Activated naive CD4-positive, alpha-beta T cell treated with anti-CD3 and anti-CD28 coated beads, Interleukin-2, amount 50 U/mL, for 72 hours (primary cell): ENCODE measurements around the gene COL5A1. TPM values are rescaled to one million over a fixed set of nuclear protein-coding genes. Genes with fewer than 3 reads are reported as not detected.
A peak's percentile ranks its signal among the peaks of the same experiment; 100 is the strongest.
"Not testable (repeated sequence)": the region's sequence is repeated elsewhere in the genome, so short reads cannot be mapped to it uniquely, and the experiment has no call there.

Experiments used
- ATAC-seq, 2 donors: fragments of 150-1000 bp; cut with Tn5 transposase; 2 replicates each; pipeline ENCODE4 v1.10.0; 2021; ENCODE audit warnings: mild to moderate bottlenecking in 2 of 2, moderate library complexity in 2 of 2
- DNase-seq, 2 donors: peaks; one replicate each; pipeline ENCODE4 v3.0.0; 2021 to 2022; ENCODE audit warnings: low spot score in 2 of 2
- H3K27ac Mint-ChIP-seq, 2 donors: one replicate each; pipeline ENCODE4 v1.8.0; 2022; ENCODE audit warnings: mild to moderate bottlenecking in 2 of 2, mixed read lengths in 2 of 2
- H3K36me3 Mint-ChIP-seq, 2 donors: one replicate each; pipeline ENCODE4 v1.8.0; 2022; ENCODE audit warnings: mixed read lengths in 2 of 2
- H3K9me3 Mint-ChIP-seq, 2 donors: one replicate each; pipeline ENCODE4 v1.8.0; 2022; ENCODE audit warnings: mixed read lengths in 2 of 2
- total RNA-seq, 2 donors: library from RNA; stranded (reverse); gene quantifications; one replicate each; pipeline ENCODE4 v1.2.3, GENCODE V29; 2022

The COL5A1 gene
- total RNA-seq, 2 donors from 2014 or later: 0.04 to 0.18 TPM

- Mint-ChIP-seq H3K9me3 (no peaks in the 10 kb centered on the region), H3K27ac (no peak overlapping the region), H3K36me3 (no peaks in the 10 kb centered on the region)
- ATAC-seq (peak; percentile 66 to 79), DNase-seq (peak in 1 of 2 donors; percentile 66)
Measured at GRCh38 chr9:134698587-134699342, 57.2 kb downstream of the COL5A1 start.

GRCh38 chr9:134699343-134699740, 57.7 kb downstream of the COL5A1 start:
- ATAC-seq: no peak
- H3K36me3 Mint-ChIP-seq: no peaks in the 10 kb centered on the region
- H3K9me3 Mint-ChIP-seq: no peaks in the 10 kb centered on the region
- no peak for DNase-seq
- no peak overlapping the region for H3K27ac Mint-ChIP-seq

DNA sequence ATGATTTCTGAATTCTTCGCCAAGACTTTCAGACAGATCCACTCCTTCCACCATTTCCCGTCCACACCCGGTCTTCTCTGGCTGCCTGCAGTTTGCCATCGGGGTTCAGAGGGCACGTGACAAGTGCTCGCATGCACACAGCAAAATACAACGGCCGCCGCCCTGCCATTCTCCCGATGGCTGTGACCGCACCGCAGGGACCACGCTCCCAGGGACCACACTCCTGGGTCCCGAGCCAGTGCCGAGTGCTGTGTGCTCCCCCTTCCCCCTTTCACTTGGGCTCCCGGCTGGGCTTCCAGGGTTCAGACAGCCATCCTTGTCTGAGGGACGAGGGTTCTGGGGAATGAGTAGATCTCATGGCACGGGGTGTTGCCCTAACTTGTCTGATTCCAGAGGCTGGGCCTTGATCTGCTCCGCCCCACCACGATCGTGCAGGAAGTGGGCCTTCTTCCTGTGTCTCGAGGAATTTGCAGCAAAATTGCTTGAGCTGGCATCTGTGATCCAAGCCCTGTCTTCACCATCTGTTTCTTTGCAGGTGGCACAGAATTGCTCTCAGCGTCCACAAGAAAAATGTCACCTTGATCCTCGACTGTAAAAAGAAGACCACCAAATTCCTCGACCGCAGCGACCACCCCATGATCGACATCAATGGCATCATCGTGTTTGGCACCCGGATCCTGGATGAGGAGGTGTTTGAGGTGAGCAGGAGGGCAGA, 59.2 kb downstream of the COL5A1 start:
- ATAC-seq (no peak), DNase-seq (no peak)
- no peaks in the 10 kb centered on the region for H3K9me3 Mint-ChIP-seq
- H3K27ac Mint-ChIP-seq: no peak overlapping the region
- H3K36me3 Mint-ChIP-seq: no peaks in the 10 kb centered on the region

DNA sequence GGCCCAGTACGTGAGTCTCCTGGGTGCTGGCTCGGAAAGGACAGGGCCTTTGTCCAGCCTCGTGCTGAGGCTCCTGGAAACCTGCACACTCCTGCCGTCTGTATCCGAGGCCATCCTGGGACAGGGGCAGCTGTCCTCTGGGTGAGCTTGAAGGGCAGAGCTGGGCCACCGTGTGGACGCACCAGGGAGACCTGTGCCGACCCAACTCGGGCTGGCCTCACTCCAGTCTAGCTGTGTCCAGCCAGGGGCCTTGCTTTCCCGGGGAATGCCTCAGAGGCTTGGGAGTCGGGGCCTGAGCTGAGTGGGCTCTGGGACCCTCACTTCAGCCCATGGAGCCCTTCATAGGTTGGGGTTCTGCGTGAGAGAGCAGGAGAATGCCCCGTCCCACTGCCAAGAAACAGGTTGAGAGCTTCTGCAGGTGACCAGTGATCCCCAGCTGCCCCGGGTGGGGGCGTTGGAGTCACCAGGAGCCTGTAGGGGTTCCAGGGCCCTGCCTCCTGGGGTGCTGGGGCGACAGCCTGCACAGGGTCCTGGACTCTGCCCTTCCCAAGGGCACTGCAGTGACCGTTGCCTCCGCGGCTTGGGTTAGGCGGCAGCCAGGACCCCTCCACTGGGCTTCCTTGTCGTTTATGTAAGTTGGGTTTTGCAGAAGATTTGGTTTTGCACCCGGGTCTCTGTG, 60.1 kb downstream of the COL5A1 start:
- H3K36me3 Mint-ChIP-seq: no peaks in the 10 kb centered on the region
- H3K27ac Mint-ChIP-seq: no peak overlapping the region
- no peaks in the 10 kb centered on the region for H3K9me3 Mint-ChIP-seq
- ATAC-seq (no peak), DNase-seq (no peak)

DNA sequence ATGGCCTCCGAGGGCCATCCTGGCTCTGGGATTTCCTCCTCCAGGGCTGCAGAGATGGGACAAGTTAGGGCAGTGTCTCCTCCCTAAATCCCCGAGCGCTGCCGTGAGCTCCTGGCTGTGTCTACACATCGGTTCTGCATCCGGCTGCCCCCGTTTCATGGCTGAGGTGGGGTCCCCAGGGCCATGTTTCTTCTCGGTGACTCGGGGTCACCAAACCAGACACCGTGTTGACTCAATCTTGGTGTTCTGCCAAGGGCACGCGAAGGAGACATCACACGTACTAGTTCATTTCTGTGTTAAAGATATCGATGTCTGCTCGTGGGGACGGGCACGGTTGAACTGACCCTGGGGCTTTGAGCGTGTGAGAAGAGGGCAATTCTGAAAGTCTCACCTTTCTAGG, 60.7 kb downstream of the COL5A1 start:
- Mint-ChIP-seq H3K27ac (no peak overlapping the region), H3K36me3 (no peaks in the 10 kb centered on the region), H3K9me3 (no peaks in the 10 kb centered on the region)
- no peak for DNase-seq
- no peak for ATAC-seq

DNA sequence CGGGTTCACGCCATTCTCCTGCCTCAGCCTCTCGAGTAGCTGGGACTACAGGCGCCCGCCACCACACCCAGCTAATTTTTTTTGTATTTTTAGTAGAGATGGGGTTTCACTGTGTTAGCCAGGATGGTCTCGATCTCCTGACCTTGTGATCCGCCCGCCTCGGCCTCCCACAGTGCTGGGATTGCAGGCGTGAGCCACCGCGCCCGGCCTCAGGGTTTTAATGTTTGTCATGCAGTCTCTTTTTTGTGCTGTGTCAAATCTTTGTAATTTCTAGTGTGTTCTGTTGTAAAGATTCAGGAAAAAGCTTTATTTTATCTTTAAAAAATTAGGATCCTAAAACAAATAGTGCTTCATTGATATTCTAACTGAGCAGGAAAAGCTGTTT, 62.1 kb downstream of the COL5A1 start:
- DNase-seq, H3K27ac Mint-ChIP-seq, H3K36me3 Mint-ChIP-seq, H3K9me3 Mint-ChIP-seq, ATAC-seq: not testable (repeated sequence)

- Mint-ChIP-seq H3K9me3 (no peaks in the 10 kb centered on the region), H3K27ac (no peak overlapping the region), H3K36me3 (no peaks in the 10 kb centered on the region)
- ATAC-seq (no peak), DNase-seq (no peak)
Measured at GRCh38 chr9:134704498-134704897, 62.9 kb downstream of the COL5A1 start.

DNA sequence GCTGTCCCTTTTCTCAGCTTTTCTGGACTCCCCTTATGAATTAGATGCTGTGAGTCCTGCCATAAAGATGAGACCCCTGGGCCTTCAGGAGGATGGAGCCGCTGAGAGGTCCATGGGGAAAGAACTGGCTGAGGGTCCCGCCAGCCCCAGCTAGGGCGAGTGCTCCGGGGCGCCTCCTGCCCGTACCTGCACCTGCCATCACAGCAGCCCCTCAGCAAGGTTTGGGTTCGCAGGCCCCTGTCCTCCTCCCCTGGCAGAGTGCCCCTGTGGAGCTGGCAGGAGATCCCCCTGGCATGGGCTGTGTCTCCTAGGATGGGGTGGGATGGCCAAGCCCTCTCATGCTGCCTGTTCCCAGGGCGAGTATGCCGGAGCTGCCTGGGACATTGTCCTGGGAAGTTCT, 64.2 kb downstream of the COL5A1 start:
- ATAC-seq: no peak
- Mint-ChIP-seq H3K27ac (no peak overlapping the region), H3K9me3 (no peaks in the 10 kb centered on the region), H3K36me3 (no peaks in the 10 kb centered on the region)
- no peak for DNase-seq

DNA sequence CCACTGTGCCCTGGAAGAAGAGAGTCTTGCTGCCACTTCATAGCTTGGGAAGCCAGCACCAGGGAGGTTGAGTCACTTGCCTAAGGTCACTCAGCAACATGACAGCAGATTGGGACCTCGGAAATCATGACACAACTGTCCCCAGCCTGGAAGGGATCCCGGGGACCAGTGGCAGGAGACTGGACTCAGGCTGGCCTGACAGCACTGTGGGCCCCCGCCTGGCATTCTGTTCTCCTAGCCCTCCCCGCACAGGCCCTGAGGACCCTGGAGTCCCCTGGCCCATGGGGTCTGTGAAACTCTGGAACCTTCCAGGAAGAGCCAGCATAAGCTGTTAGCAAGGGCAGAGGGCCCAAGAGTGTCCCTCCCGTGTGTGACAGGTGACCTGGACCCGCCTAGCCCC, 64.9 kb downstream of the COL5A1 start:
- Mint-ChIP-seq H3K27ac (no peak overlapping the region), H3K36me3 (no peaks in the 10 kb centered on the region), H3K9me3 (no peaks in the 10 kb centered on the region)
- DNase-seq (no peak), ATAC-seq (no peak)

DNA sequence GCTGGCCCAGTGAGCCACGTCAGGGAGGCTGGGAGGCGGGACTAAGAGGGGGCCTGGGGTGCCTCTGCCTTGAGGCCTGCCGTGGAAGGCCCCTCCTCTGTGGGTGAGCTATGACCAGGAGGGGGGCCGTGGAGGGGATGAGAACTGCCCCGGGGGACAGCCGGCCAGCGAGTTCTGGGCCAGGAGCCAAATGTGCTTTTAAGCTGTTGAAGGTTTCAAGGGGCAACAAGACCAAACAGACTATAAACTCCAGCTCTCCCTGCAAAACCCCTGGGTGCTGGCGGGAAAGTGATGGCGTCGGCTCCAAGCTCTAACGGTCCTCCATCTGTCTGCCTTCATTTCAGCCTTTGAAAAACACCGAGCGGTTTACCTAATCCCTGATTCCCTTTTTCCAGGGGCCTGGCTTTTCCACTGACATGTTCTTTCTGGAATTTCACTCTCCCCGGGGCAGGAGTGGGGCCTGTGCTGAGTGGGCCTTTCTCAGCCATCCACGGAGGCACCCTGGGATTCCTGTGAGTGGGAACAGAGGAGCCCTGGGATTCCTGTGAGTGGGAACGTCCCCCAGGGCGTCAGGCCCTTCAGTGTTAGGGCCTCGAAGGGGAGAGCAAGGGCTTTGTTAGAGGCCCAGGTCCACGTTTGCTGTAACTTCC, 65.6 kb downstream of the COL5A1 start:
- no peak for DNase-seq
- no peaks in the 10 kb centered on the region for H3K9me3 Mint-ChIP-seq
- H3K36me3 Mint-ChIP-seq: no peaks in the 10 kb centered on the region
- ATAC-seq: no peak
- no peak overlapping the region for H3K27ac Mint-ChIP-seq

DNA sequence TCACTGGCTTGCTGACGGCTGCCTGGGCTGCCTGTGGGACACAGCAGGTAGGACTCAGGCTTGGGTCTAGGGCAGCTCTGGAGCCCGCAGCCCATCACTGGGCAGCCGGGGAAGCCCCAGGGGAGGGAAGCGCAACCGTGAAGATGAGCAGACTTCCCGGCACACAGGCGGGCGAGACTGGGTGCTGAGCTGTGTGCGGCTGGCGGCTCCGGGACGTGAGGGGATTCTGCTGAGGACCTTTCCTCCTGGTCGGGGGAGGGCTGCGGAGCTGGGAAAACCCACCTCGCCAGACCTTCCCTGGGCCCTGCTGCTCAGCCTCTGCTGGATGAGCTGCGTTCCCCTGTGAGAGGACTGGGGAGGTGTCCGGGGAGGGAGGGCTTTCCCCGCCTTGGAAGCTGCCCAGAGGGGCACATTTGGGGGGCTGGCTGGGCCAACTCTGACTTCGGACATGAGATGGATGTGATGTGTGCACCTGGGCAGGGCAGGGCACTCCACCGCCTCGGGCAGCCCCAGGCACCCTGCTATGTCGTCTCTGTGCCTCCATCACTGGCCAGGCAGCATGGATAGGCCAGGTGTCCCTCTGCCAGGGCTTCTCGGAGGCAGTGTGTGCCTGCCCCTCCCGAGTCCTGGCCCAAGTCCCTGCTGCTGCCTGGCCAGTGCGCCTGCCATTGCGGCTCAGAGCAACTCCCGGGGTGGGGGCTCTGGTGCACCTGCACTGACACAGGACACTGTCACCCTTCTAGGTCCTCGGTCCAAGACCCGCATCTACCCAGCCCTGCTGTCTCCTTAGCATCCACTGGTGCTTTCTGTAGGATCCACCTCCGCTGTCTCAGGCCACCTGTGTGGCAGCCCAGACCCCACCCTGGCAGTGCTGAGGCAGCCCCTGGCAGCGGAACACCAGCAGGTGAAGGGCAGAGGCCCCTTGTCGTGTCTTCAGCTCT, 66.4 kb downstream of the COL5A1 start:
- Mint-ChIP-seq H3K27ac (no peak overlapping the region), H3K9me3 (no peaks in the 10 kb centered on the region), H3K36me3 (no peaks in the 10 kb centered on the region)
- ATAC-seq (no peak), DNase-seq (no peak)

- DNase-seq (no peak), ATAC-seq (no peak)
- H3K27ac Mint-ChIP-seq: no peak overlapping the region
- H3K36me3 Mint-ChIP-seq: no peaks in the 10 kb centered on the region
- H3K9me3 Mint-ChIP-seq: peaks cover 0 to 5% of the 10 kb centered on the region in 2 donors
Measured at GRCh38 chr9:134708672-134709038, 67.1 kb downstream of the COL5A1 start.

DNA sequence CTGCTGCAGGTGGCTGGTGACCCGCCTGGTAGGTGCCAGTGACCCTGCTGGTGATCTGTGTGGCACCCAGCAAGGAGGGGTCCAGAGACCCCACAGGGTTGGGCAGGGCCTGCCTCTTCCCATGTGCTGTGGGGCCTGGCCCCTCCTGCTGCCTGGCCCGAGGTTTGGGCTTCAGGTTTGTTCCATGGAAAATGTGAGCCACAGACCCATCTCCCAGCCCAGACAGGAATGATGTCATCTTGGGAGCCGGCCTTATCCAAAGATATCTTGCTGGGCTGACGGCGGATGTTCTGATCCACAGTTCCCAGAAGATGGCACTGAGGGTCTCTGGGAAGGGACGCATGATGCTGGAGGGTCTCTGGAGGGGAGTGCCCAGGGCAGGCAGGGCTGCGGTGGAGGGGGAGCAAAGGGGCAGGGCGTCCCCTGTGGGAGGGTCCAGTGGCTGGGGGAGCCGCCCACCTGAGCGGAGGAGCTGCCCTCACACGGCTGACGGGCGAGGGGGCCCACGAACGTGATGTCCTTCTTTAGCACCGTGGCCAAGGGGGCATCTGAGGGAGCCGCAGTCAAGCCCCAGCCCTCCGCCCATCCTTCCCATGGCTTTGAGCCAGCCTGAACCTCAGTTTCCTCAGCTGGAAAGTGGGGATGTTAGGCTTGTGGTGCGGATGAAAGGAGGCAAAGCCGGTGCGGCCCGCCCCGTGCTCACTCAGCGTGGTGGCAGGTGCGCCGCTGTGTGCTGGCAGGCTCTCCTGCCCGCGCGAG, 68.1 kb downstream of the COL5A1 start:
- ATAC-seq: no peak
- H3K36me3 Mint-ChIP-seq: no peaks in the 10 kb centered on the region
- DNase-seq: no peak
- no peak overlapping the region for H3K27ac Mint-ChIP-seq
- peaks cover 6 to 12% of the 10 kb centered on the region in 2 donors for H3K9me3 Mint-ChIP-seq

DNA sequence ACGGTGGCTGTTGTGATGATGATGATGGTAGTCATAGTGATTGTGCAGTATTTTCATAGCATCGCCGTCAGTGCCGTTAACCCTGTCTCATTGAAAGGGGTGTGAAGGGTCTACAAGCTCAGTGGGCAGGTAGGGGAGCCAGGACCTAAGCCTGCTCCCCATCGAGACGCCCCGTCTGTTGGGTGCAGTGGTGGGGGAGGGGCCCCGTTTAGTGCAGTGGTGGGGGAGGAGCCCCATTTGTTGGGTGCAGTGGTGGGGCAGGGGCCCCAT, 68.6 kb downstream of the COL5A1 start:
- no peaks in the 10 kb centered on the region for H3K36me3 Mint-ChIP-seq
- peaks cover 6 to 13% of the 10 kb centered on the region in 2 donors for H3K9me3 Mint-ChIP-seq
- no peak overlapping the region for H3K27ac Mint-ChIP-seq
- DNase-seq (no peak), ATAC-seq (no peak)

DNA sequence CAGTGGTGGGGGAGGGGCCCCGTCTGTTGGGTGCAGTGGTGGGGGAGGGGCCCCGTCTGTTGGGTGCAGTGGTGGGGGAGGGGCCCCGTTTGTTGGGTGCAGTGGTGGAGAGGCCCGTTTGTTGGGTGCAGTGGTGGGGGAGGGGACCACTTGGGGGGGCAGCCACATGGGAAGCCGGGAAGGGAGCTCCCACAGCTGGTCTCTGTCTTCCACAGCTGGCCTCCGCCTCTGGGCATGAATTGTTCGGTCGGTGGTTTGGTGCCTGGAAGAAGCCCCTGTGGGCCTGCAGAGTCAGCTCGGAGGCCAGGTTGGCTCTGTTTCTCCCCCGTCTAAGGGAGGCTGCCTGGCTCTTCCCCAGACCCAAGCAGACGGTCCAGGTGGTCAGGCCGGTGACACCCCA, 69.3 kb downstream of the COL5A1 start:
- H3K27ac Mint-ChIP-seq: no peak overlapping the region
- peaks cover 6 to 13% of the 10 kb centered on the region in 2 donors for H3K9me3 Mint-ChIP-seq
- DNase-seq: no peak
- no peak for ATAC-seq
- H3K36me3 Mint-ChIP-seq: no peaks in the 10 kb centered on the region

DNA sequence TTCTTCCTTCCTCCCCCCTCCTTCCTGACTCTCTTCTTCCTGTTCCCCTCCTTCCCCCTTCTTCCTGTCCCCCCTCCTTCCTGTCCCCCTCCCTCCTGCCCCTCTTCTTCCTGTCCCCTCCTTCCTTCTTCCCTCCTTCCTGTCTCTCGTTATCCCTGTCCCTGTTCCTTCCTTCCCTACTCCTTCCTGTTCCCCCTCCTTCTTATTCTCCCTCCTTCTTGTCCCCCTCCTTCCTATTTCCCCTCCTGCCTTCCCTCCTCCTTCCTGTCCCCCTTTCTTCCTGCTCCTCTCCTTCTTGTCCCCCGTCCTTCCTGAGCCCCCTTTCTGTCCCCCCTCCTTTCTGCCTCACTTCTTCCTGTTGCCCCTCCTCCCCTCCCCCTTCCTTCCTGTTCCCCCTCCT, 70.6 kb downstream of the COL5A1 start:
- H3K9me3 Mint-ChIP-seq: peaks cover 6 to 13% of the 10 kb centered on the region in 2 donors
- H3K27ac Mint-ChIP-seq: peak overlapping the region in 1 of 2 donors; percentile 54
- DNase-seq (no peak), ATAC-seq (no peak)
- H3K36me3 Mint-ChIP-seq: no peaks in the 10 kb centered on the region
